ENCODE results near the gene SH3BP5.
"Not testable (repeated sequence)": the region's sequence is repeated elsewhere in the genome, so short reads cannot be mapped to it uniquely, and the experiment has no call there.

Gene SH3BP5

DNA sequence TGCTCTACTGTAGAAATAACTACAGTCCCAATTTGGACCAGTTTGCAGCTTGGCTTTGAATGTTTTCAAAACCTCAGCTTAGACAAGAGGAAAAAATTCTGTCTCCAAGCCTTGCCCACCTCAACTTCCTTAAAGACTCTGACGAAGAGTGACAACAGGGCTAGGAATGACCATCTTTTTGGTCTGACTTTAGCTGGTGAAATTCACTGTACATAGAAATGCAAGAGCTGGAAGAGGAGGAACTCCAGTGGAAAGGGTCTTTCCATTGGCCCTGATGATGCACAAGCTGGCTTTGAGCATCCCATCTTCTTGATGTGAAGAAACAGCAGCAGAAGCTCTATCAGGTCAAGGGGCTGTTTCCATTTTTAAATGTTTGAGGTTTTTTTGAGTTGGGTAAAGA lies 22.7 kb upstream of the SH3BP5 start:
- DNase-seq (ENCODE audit: low read depth): no peak
- TF ChIP-seq, protein P1, sequence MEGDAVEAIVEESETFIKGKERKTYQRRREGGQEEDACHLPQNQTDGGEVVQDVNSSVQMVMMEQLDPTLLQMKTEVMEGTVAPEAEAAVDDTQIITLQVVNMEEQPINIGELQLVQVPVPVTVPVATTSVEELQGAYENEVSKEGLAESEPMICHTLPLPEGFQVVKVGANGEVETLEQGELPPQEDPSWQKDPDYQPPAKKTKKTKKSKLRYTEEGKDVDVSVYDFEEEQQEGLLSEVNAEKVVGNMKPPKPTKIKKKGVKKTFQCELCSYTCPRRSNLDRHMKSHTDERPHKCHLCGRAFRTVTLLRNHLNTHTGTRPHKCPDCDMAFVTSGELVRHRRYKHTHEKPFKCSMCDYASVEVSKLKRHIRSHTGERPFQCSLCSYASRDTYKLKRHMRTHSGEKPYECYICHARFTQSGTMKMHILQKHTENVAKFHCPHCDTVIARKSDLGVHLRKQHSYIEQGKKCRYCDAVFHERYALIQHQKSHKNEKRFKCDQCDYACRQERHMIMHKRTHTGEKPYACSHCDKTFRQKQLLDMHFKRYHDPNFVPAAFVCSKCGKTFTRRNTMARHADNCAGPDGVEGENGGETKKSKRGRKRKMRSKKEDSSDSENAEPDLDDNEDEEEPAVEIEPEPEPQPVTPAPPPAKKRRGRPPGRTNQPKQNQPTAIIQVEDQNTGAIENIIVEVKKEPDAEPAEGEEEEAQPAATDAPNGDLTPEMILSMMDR (conservative IDR thresholded peaks at IDR 0.05; ENCODE audit: low read depth, low read length): no peak
- H3K4me3 ChIP-seq (ENCODE audit: low read depth, low read length): no peak overlapping the region

DNA sequence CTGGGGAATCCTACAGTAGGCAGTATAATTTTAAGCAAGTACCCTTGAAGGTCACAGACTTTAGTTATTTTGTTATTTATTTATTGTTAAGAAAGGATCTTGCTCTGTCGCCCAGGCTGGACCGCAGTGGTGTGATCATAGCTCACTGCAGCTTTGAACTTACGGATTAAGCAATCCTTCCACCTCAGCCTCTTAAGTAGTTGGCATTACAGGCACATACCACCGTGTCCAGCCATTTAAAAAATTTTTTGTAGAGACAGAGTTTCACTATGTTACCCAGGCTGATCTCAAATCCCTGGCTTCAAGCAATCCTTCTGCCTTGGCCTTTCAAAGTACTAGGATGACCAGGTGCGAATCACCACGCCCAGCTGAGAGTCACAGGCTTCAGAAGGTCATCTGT lies 22.1 kb upstream of the SH3BP5 start:
- no peak overlapping the region for H3K4me3 ChIP-seq (ENCODE audit: low read depth, low read length)
- TF ChIP-seq, protein P1 (conservative IDR thresholded peaks at IDR 0.05; ENCODE audit: low read depth, low read length): no peak
- no peak for DNase-seq (ENCODE audit: low read depth)

DNA sequence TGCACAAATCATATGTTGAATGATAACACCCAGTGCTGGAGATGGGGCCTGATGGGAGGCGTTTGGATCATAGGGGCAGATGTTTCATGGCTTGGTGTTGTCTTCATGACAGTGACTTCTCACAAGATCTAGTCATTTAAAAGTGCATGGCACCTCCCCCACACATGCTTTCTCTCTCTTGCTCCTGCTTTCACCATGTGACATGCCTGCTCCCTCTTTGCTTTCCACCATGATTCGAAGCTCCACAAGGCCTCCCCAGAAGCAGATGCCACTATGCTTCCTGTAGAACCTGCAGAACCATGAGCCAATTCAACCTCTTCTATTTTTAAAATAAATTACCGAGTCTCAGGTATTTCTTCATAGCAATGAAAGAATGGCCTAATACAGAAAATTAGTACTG lies 17.8 kb upstream of the SH3BP5 start:
- TF ChIP-seq, protein P1 (conservative IDR thresholded peaks at IDR 0.05; ENCODE audit: low read depth, low read length): no peak
- DNase-seq (ENCODE audit: low read depth): no peak
- H3K4me3 ChIP-seq (ENCODE audit: low read depth, low read length): no peak overlapping the region

DNA sequence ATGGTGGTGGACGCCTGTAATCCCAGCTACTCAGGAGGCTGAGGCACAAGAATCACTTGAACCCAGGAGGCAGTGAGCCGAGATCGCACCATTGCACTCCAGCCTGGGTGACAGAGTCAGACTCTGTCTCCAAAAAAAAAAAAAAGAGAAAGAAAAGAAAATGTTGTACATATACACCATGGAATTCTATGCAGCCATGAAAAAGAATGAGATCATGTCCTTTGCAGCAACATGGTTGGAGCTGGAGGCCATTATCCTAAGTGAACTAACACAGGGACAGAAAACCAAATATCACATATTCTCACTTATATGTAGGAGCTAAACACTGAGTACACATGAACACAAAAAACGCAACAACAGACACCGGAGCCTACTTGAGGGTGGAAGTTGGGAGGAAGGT lies 17.1 kb upstream of the SH3BP5 start:
- H3K4me3 ChIP-seq (ENCODE audit: low read depth, low read length); DNase-seq (ENCODE audit: low read depth): not testable (repeated sequence)

DNA sequence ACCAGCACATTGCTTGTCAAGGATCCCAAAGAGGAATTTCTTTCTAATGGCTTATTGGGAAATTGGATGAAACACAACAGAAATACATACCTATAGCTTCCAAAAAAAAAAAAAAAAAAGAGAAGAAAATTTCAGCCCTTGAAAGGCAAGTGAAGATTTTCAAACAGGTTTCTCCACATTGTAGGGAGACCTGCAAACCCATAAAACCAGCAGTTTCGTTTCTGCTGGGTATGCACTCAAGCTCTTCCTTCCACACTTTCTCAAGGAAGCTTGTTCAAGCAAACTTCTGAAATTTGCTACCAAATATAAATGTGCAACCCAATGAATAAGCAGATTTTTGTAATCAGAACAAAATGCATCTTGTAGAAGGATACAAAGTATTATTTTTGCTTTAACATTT lies 15.9 kb upstream of the SH3BP5 start:
- DNase-seq (ENCODE audit: low read depth): no peak
- TF ChIP-seq, protein P1 (conservative IDR thresholded peaks at IDR 0.05; ENCODE audit: low read depth, low read length): no peak

DNA sequence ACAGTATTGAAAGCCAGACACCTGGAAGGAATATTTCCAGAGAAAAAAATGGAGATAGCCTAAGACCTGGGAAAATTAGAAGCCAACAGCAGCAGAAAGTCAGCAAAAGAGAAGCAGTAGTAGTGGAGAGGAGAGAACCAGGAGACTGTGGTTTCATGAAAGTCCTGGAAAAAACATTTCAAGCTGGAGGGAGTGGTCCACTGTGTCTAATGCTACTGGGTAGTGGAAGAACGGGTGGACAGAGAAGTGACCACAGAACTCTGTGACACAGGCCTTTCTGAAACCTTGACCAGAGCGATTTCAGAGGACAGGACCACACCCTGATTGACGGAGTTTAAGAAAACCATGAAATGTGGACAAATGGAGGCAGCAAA lies 15.3 kb upstream of the SH3BP5 start:
- TF ChIP-seq, protein P1 (conservative IDR thresholded peaks at IDR 0.05; ENCODE audit: low read depth, low read length): no peak
- no peak overlapping the region for H3K4me3 ChIP-seq (ENCODE audit: low read depth, low read length)
- no peak for DNase-seq (ENCODE audit: low read depth)

More for the DNA sequence above, 15.9 kb upstream of the SH3BP5 start:
- H3K4me3 ChIP-seq (ENCODE audit: low read depth, low read length): no peak overlapping the region

DNA sequence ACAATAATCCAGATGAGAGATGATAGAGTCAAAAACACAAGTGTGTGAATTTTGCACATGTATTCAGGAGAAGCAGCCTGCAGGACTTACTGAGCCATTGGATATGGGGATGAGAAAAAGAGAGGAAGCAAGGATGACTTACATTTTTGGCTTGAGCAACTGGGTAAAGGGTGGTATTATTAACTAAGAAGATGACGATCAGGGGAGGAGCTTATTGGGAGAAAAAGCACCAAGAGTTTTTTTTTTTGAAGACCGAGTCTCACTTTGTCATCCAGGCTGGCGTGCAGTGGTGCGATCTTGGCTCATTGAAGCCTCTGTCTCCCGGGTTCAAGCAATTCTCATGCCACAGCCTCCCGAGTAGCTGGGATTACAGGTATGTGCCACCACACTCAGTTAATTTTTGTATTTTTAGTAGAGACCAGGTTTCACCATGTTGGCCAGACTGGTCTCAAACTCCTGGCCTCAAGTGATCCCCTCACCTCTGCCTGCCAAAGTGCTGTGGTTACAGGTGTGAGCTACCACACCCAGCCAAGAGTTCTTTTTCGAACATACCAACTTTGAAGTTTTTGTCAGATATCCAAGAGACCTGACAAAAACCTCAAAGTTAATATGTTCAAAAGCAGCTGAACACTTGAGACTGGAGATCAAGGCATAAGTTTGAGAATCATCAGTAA lies 14.8 kb upstream of the SH3BP5 start:
- TF ChIP-seq, protein P1 (conservative IDR thresholded peaks at IDR 0.05; ENCODE audit: low read depth, low read length): no peak
- no peak for DNase-seq (ENCODE audit: low read depth)
- no peak overlapping the region for H3K4me3 ChIP-seq (ENCODE audit: low read depth, low read length)
